C4-2B (cell line): Measurements from ENCODE around the gene MGST1.

Source experiments
- CTCF ChIP-seq: fragments of 450-650 bp; conservative IDR thresholded peaks from 2 replicates; pipeline ENCODE4 v1.5.1; 2017; ENCODE audit warnings: mild to moderate bottlenecking
- ZFX ChIP-seq: fragments of 450-650 bp; IDR thresholded peaks from 2 replicates; pipeline ENCODE4 v1.6.1; 2017

GRCh38 chr12:16335838-16336237, 11.6 kb upstream of the MGST1 start:
- TF ChIP-seq ZFX (no peak), CTCF (no peak)
